SK-N-SH treated with all-trans-retinoic acid at 6 μM for 48 hours (cell line): ENCODE data around the gene SEC14L1.

Experiments
- ATAC-seq: fragments of 200-7000 bp; cut with Tn5 transposase; 3 replicates; pipeline ENCODE4 v1.9.1; 2020; ENCODE audit warnings: mild to moderate bottlenecking, moderate library complexity
- ARNTL ChIP-seq: fragments of 450-650 bp; formaldehyde crosslinking; IDR thresholded peaks from 2 replicates; pipeline ENCODE4 v1.5.0; 2020; ENCODE audit warnings: low read depth, mild to moderate bottlenecking, moderate library complexity, borderline replicate concordance
- BACH2 ChIP-seq: fragments of 250-450 bp; sonication (Bioruptor Pico); IDR thresholded peaks from 2 replicates; pipeline ENCODE4 v1.9.0; 2021; ENCODE audit warnings: mild to moderate bottlenecking, borderline replicate concordance
- CSDC2 ChIP-seq: fragments of 250-450 bp; sonication (Bioruptor Pico); IDR thresholded peaks from 2 replicates; pipeline ENCODE4 v1.5.0; 2020; ENCODE audit warnings: mild to moderate bottlenecking, moderate library complexity
- CSRNP3 ChIP-seq: fragments of 250-450 bp; sonication (Bioruptor Pico); IDR thresholded peaks from 2 replicates; pipeline ENCODE4 v1.5.1; 2021; ENCODE audit warnings: mild to moderate bottlenecking, moderate library complexity
- ESRRG ChIP-seq: fragments of 250-450 bp; sonication (Bioruptor Pico); IDR thresholded peaks from 2 replicates; pipeline ENCODE4 v1.6.1; 2021; ENCODE audit warnings: mild to moderate bottlenecking
- GLIS3 ChIP-seq: fragments of 250-450 bp; sonication (Bioruptor Pico); IDR thresholded peaks from 2 replicates; pipeline ENCODE4 v1.5.0; 2020; ENCODE audit warnings: mild to moderate bottlenecking, moderate library complexity
- ISL1 ChIP-seq: fragments of 250-450 bp; sonication (Bioruptor Pico); IDR thresholded peaks from 2 replicates; pipeline ENCODE4 v2.1.2; 2022; ENCODE audit warnings: mild to moderate bottlenecking, moderate library complexity
- OSR1 ChIP-seq: fragments of 250-450 bp; sonication (Bioruptor Pico); IDR thresholded peaks from 2 replicates; pipeline ENCODE4 v1.8.0; 2022; ENCODE audit warnings: moderate library complexity, mild to moderate bottlenecking, inconsistent platforms
- POU6F1 ChIP-seq: fragments of 250-450 bp; sonication (Bioruptor Pico); IDR thresholded peaks from 2 replicates; pipeline ENCODE4 v1.8.0; 2021; ENCODE audit warnings: low read depth, mild to moderate bottlenecking, moderate library complexity, borderline replicate concordance
- PPARA ChIP-seq: fragments of 250-450 bp; sonication (Bioruptor Pico); IDR thresholded peaks from 2 replicates; pipeline ENCODE4 v1.5.0; 2020; ENCODE audit warnings: mild to moderate bottlenecking, borderline replicate concordance
- RARB ChIP-seq: fragments of 250-450 bp; sonication (Bioruptor Pico); IDR thresholded peaks from 2 replicates; pipeline ENCODE4 v1.8.0; 2021; ENCODE audit warnings: mild to moderate bottlenecking, moderate library complexity
- SNAI2 ChIP-seq: fragments of 250-450 bp; sonication (Bioruptor Pico); IDR thresholded peaks from 2 replicates; pipeline ENCODE4 v1.5.0; 2020; ENCODE audit warnings: mild to moderate bottlenecking, moderate library complexity
- TCF4 ChIP-seq: fragments of 250-450 bp; sonication (Bioruptor Pico); IDR thresholded peaks from 2 replicates; pipeline ENCODE4 v1.8.0; 2021; ENCODE audit warnings: mild to moderate bottlenecking, moderate library complexity, borderline replicate concordance
- TOX ChIP-seq: fragments of 250-450 bp; sonication (Bioruptor Pico); IDR thresholded peaks from 2 replicates; pipeline ENCODE4 v1.8.0; 2021; ENCODE audit warnings: mild to moderate bottlenecking, moderate library complexity, borderline replicate concordance
- TSHZ2 ChIP-seq: fragments of 250-450 bp; sonication (Bioruptor Pico); IDR thresholded peaks from 2 replicates; pipeline ENCODE4 v1.5.0; 2020; ENCODE audit warnings: mild to moderate bottlenecking, moderate library complexity
- ZC3H10 ChIP-seq: fragments of 250-450 bp; sonication (Bioruptor Pico); IDR thresholded peaks from 2 replicates; pipeline ENCODE4 v1.5.1; 2021; ENCODE audit warnings: mild to moderate bottlenecking, moderate library complexity
- ZFP30 ChIP-seq: fragments of 450-650 bp; formaldehyde crosslinking; IDR thresholded peaks from 2 replicates; pipeline ENCODE4 v1.5.0; 2022; ENCODE audit warnings: mild to moderate bottlenecking, moderate library complexity
- ZNF565 ChIP-seq: fragments of 450-650 bp; formaldehyde crosslinking; conservative IDR thresholded peaks from 2 replicates; pipeline ENCODE4 v1.5.0; 2020; ENCODE audit warnings: low read depth, mild to moderate bottlenecking, moderate library complexity
- ZNF70 ChIP-seq: fragments of 450-650 bp; formaldehyde crosslinking; IDR thresholded peaks from 2 replicates; pipeline ENCODE4 v1.5.0; 2020; ENCODE audit warnings: mild to moderate bottlenecking, moderate library complexity
- ZNF8 ChIP-seq: fragments of 450-650 bp; formaldehyde crosslinking; IDR thresholded peaks from 2 replicates; pipeline ENCODE4 v1.5.0; 2020; ENCODE audit warnings: mild to moderate bottlenecking, moderate library complexity
- TF ChIP-seq, protein P1 (sequence below): fragments of 250-450 bp; sonication (Bioruptor Pico); IDR thresholded peaks from 2 replicates; pipeline ENCODE4 v1.8.0; 2020; ENCODE audit warnings: mild to moderate bottlenecking, moderate library complexity, borderline replicate concordance
- TF ChIP-seq, protein P2 (sequence below): fragments of 250-450 bp; sonication (Bioruptor Pico); IDR thresholded peaks from 2 replicates; pipeline ENCODE4 v1.5.1; 2020; ENCODE audit warnings: low read depth, mild to moderate bottlenecking, moderate library complexity

Gene SEC14L1

DNA sequence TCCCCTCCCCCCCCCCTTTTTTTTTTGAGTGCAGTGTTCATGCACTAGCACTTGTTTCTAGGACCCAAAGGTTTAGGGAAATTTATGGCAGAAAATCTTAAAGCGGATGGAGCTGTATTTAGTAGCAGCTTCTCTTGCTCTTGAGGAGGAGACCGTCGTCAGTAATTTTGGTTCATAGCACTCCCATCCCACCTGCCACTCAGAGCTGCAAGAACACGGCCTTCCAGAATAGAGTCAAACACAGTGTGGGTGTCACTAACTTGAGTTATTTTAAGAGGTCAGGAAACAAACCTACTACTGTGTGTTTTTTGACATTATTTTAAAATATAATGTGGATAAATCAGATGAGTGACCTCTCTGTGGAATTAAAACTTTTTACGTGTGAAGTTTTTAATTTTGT, 37.3 kb downstream of the SEC14L1 start:
- TF ChIP-seq, protein P1, sequence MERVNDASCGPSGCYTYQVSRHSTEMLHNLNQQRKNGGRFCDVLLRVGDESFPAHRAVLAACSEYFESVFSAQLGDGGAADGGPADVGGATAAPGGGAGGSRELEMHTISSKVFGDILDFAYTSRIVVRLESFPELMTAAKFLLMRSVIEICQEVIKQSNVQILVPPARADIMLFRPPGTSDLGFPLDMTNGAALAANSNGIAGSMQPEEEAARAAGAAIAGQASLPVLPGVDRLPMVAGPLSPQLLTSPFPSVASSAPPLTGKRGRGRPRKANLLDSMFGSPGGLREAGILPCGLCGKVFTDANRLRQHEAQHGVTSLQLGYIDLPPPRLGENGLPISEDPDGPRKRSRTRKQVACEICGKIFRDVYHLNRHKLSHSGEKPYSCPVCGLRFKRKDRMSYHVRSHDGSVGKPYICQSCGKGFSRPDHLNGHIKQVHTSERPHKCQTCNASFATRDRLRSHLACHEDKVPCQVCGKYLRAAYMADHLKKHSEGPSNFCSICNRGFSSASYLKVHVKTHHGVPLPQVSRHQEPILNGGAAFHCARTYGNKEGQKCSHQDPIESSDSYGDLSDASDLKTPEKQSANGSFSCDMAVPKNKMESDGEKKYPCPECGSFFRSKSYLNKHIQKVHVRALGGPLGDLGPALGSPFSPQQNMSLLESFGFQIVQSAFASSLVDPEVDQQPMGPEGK (CRISPR knock-in tag) = no peak
- TF ChIP-seq CSDC2 (no peak), RARB (CRISPR knock-in tag) (no peak), ZNF70 (CRISPR knock-in tag) (no peak), CSRNP3 (CRISPR knock-in tag) (no peak), GLIS3 (CRISPR knock-in tag) (no peak), ZNF565 (no peak), OSR1 (no peak), TCF4 (CRISPR knock-in tag) (no peak), ZNF8 (CRISPR knock-in tag) (no peak), ZFP30 (CRISPR knock-in tag) (no peak), TOX (no peak), ESRRG (CRISPR knock-in tag) (no peak)
- TF ChIP-seq, all 23 proteins: peak for 0
- ATAC-seq = no peak

DNA sequence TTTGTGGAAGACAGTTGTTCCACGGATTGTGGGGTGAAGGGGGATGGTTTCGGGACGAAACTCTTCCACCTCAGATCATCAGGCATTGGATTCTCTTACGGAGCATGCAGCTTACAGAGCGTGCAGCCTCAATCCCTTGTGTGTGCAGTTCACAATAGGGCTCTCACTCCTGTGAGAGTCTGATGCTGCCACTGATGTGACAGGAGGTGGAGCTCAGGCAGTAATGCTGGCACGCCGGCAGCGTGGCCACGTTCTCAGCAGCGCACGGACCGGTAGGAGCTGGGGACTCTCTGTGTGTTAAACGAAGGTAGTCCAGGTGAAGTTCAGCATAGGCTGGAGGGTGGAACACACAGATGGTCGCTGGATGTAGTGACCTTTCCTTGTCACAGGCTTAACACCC, 37.8 kb downstream of the SEC14L1 start:
- no peak for ATAC-seq
- no peak for TF ChIP-seq BACH2 (CRISPR knock-in tag)
- no peak for TF ChIP-seq GLIS3 (CRISPR knock-in tag)
- no peak for TF ChIP-seq RARB (CRISPR knock-in tag)
- TF ChIP-seq ZFP30 (CRISPR knock-in tag) = no peak
- TF ChIP-seq ZC3H10 (CRISPR knock-in tag) = no peak
- no peak for TF ChIP-seq CSRNP3 (CRISPR knock-in tag)
- no peak for TF ChIP-seq ISL1
- no peak for TF ChIP-seq ESRRG (CRISPR knock-in tag)
- TF ChIP-seq ARNTL (CRISPR knock-in tag) = no peak
- TF ChIP-seq POU6F1 (CRISPR knock-in tag) = no peak
- TF ChIP-seq SNAI2 (CRISPR knock-in tag) = no peak

- ATAC-seq = no peak
- no peak for TF ChIP-seq ESRRG (CRISPR knock-in tag)
- TF ChIP-seq ZNF70 (CRISPR knock-in tag) = no peak
- no peak for TF ChIP-seq TSHZ2 (CRISPR knock-in tag)
- no peak for TF ChIP-seq GLIS3 (CRISPR knock-in tag)
- TF ChIP-seq, protein P1 (CRISPR knock-in tag) = no peak
- no peak for TF ChIP-seq ZC3H10 (CRISPR knock-in tag)
- no peak for TF ChIP-seq RARB (CRISPR knock-in tag)
- TF ChIP-seq PPARA = no peak
- no peak for TF ChIP-seq TOX
- TF ChIP-seq ISL1 = no peak
- no peak for TF ChIP-seq OSR1
- TF ChIP-seq CSDC2 = no peak
- no peak for TF ChIP-seq ZNF565
- TF ChIP-seq, protein P2, sequence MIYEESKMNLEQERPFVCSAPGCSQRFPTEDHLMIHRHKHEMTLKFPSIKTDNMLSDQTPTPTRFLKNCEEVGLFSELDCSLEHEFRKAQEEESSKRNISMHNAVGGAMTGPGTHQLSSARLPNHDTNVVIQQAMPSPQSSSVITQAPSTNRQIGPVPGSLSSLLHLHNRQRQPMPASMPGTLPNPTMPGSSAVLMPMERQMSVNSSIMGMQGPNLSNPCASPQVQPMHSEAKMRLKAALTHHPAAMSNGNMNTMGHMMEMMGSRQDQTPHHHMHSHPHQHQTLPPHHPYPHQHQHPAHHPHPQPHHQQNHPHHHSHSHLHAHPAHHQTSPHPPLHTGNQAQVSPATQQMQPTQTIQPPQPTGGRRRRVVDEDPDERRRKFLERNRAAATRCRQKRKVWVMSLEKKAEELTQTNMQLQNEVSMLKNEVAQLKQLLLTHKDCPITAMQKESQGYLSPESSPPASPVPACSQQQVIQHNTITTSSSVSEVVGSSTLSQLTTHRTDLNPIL (CRISPR knock-in tag) = no peak
- TF ChIP-seq CSRNP3 (CRISPR knock-in tag) = no peak
Measured at GRCh38 chr17:77180503-77181357, 40.0 kb downstream of the SEC14L1 start.
